ENCODE data around the gene ZFYVE19.

The ZFYVE19 gene

DNA sequence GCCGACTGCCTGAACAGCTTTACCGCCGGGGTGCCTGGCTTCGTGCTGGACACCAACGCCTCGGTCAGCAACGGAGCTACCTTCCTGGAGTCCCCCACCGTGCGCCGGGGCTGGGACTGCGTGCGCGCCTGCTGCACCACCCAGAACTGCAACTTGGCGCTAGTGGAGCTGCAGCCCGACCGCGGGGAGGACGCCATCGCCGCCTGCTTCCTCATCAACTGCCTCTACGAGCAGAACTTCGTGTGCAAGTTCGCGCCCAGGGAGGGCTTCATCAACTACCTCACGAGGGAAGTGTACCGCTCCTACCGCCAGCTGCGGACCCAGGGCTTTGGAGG lies 37.8 kb downstream of the ZFYVE19 start:
- DNase-seq (ENCODE audit: low read depth), result no peak
- no peak for TF ChIP-seq CTCF (IDR thresholded peaks at IDR 0.05; ENCODE audit: control insufficient read depth, insufficient read depth, low read depth, low read length, missing control alignments)
- peak overlapping the region; percentile 31 for H3K4me3 ChIP-seq (ENCODE audit: control insufficient read depth, low read depth, low read length)

- peak overlapping the region; percentile 31 for H3K4me3 ChIP-seq (ENCODE audit: control insufficient read depth, low read depth, low read length)
- DNase-seq (ENCODE audit: low read depth), result no peak
- TF ChIP-seq CTCF (IDR thresholded peaks at IDR 0.05; ENCODE audit: control insufficient read depth, insufficient read depth, low read depth, low read length, missing control alignments), result no peak
These were observed 38.1 kb downstream of the ZFYVE19 start for GRCh38 chr15:40845036-40845435.

GRCh38 chr15:40845511-40846284 lies 38.8 kb downstream of the ZFYVE19 start:
- no peak for DNase-seq (ENCODE audit: low read depth)
- no peak overlapping the region for H3K4me3 ChIP-seq (ENCODE audit: control insufficient read depth, low read depth, low read length)

GRCh38 chr15:40846841-40847222 lies 39.9 kb downstream of the ZFYVE19 start:
- no peak for DNase-seq (ENCODE audit: low read depth)
- H3K4me3 ChIP-seq (ENCODE audit: control insufficient read depth, low read depth, low read length), result no peak overlapping the region
- no peak for TF ChIP-seq CTCF (IDR thresholded peaks at IDR 0.05; ENCODE audit: control insufficient read depth, insufficient read depth, low read depth, low read length, missing control alignments)

More at GRCh38 chr15:40845511-40846284, 38.8 kb downstream of the ZFYVE19 start:
- no peak for TF ChIP-seq CTCF (IDR thresholded peaks at IDR 0.05; ENCODE audit: control insufficient read depth, insufficient read depth, low read depth, low read length, missing control alignments)

DNA sequence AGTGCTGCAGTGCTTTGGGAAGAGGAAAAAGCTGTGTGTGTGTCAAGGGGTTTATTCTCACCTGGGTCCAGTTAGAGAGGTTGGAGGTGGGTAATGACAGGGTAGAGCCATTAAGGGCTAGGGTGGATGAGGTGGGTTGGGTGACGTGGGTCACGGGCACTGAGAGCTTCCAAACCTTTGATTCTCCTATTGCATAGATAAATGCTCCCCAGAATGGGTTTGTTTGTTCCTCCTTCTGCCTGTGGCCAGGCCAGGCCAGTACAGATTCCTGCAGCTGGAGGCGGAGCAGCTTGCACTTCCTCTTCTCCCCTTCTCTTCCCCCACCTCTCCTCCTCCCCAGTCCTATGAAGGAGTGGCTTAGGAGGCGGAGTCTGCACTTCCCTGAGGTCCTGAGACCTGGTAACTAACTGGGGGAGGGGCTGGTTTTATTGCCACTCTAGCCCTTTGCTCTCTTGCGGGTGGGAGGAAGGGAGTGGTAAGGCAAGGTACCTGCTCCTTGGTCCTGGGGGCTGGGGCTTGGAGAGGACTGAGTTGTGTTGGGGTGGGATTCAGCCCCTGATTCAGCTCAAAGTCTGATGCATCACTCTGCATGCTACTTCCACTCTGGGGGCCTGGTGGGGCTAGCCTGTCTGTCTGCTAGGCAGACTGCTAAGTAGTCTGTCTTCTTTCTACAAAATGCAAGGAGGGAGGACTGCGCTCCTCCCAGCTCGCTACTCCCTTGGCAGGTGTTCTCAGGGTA lies 40.5 kb downstream of the ZFYVE19 start:
- no peak for TF ChIP-seq CTCF (IDR thresholded peaks at IDR 0.05; ENCODE audit: control insufficient read depth, insufficient read depth, low read depth, low read length, missing control alignments)
- H3K4me3 ChIP-seq (ENCODE audit: control insufficient read depth, low read depth, low read length), result no peak overlapping the region
- no peak for DNase-seq (ENCODE audit: low read depth)

- no peak for DNase-seq (ENCODE audit: low read depth)
- H3K4me3 ChIP-seq (ENCODE audit: control insufficient read depth, low read depth, low read length), result no peak overlapping the region
- TF ChIP-seq CTCF (IDR thresholded peaks at IDR 0.05; ENCODE audit: control insufficient read depth, insufficient read depth, low read depth, low read length, missing control alignments), result no peak
These were observed 43.8 kb downstream of the ZFYVE19 start for GRCh38 chr15:40850576-40851112.

Measured in AG09309 (cell line).